SHP77 treated with DMSO at 0.1 percent for 48 hours (cell line): Measurements from ENCODE around the gene PIH1D2.
"Not testable (repeated sequence)": the region's sequence is repeated elsewhere in the genome, so short reads cannot be mapped to it uniquely, and the experiment has no call there.

ENCODE experiments used
- DNase-seq: peaks from one replicate; lab custom pipeline; 2025; lab: John Stamatoyannopoulos, UW

PIH1D2 gene

GRCh38 chr11:112073941-112074811 lies at the start of gene PIH1D2, which contains the start of gene NKAPD1:
Gene PIH1D2 (minus strand): TSS chr11:112074017. CDS start chr11:112073174, 843 bp downstream.
Gene NKAPD1 (plus strand): TSS chr11:112074299. CDS start chr11:112075575, 1,276 bp downstream.
- DNase-seq: peak; percentile 58

- no peak for DNase-seq
Observed at GRCh38 chr11:112123129-112123528, 49.3 kb upstream of the PIH1D2 start.

GRCh38 chr11:112121981-112122615 lies 48.3 kb upstream of the PIH1D2 start:
- no peak for DNase-seq

- DNase-seq: no peak
Observed at GRCh38 chr11:112118176-112118575, 44.4 kb upstream of the PIH1D2 start.

GRCh38 chr11:112115386-112115785 lies 41.6 kb upstream of the PIH1D2 start:
- DNase-seq: no peak

- no peak for DNase-seq
Observed at GRCh38 chr11:112114460-112114859, 40.6 kb upstream of the PIH1D2 start.

GRCh38 chr11:112113539-112114457 lies 40.0 kb upstream of the PIH1D2 start:
- peak; percentile 33 for DNase-seq

GRCh38 chr11:112106070-112106469 lies 32.3 kb upstream of the PIH1D2 start:
- no peak for DNase-seq

- DNase-seq: no peak
Observed at GRCh38 chr11:112103446-112103845, 29.6 kb upstream of the PIH1D2 start.

GRCh38 chr11:112100462-112100861 lies 26.6 kb upstream of the PIH1D2 start:
- no peak for DNase-seq

GRCh38 chr11:112097734-112098528 lies 24.1 kb upstream of the PIH1D2 start:
- no peak for DNase-seq

- no peak for DNase-seq
Observed at GRCh38 chr11:112096194-112096593, 22.4 kb upstream of the PIH1D2 start.

- not testable (repeated sequence) for DNase-seq
Observed at GRCh38 chr11:112095302-112095701, 21.5 kb upstream of the PIH1D2 start.

GRCh38 chr11:112087212-112087611 lies 13.4 kb upstream of the PIH1D2 start:
- DNase-seq: no peak

GRCh38 chr11:112086422-112087191 lies 12.8 kb upstream of the PIH1D2 start, which contains the start of the genes SDHD and TIMM8B:
Gene SDHD (plus strand): TSS chr11:112086873. CDS start chr11:112086908, 35 bp downstream.
Gene TIMM8B (minus strand): TSS chr11:112086756. CDS start chr11:112086723, 33 bp downstream.
- DNase-seq: peak; percentile 82

GRCh38 chr11:112085822-112086421 lies 12.1 kb upstream of the PIH1D2 start:
- DNase-seq: no peak

GRCh38 chr11:112082729-112083128 lies 8.9 kb upstream of the PIH1D2 start:
- no peak for DNase-seq

GRCh38 chr11:112062923-112063322 lies 10.9 kb downstream of the PIH1D2 start:
- no peak for DNase-seq

GRCh38 chr11:112058103-112058502 lies 15.7 kb downstream of the PIH1D2 start:
- DNase-seq: no peak

- no peak for DNase-seq
Observed at GRCh38 chr11:112057170-112057569, 16.6 kb downstream of the PIH1D2 start.
